GM12873 (cell line): ENCODE measurements around the gene KRTAP4-2.
"Not testable (repeated sequence)": the region's sequence is repeated elsewhere in the genome, so short reads cannot be mapped to it uniquely, and the experiment has no call there.

Source experiments
- CTCF ChIP-seq: IDR thresholded peaks from 2 replicates; pipeline ENCODE4 v1.5.1; 2012; ENCODE audit warnings: low read depth, mild to moderate bottlenecking, moderate library complexity, low read length, control low read depth; ENCODE audit not compliant: insufficient read depth; ENCODE audit errors: missing control alignments

KRTAP4-2 gene

GRCh38 chr17:41177727-41178271, at the start of gene KRTAP4-2:
Gene KRTAP4-2 (minus strand): TSS chr17:41178221. CDS start chr17:41178164, 57 bp downstream.
- TF ChIP-seq CTCF: no peak

- not testable (repeated sequence) for TF ChIP-seq CTCF
Observed at GRCh38 chr17:41226598-41227095, 48.6 kb upstream of the KRTAP4-2 start, which contains the start of gene KRTAP9-2. Gene KRTAP9-2 (plus strand): TSS chr17:41226648. CDS start chr17:41226655, 7 bp downstream.

- no peak for TF ChIP-seq CTCF
Observed at GRCh38 chr17:41226051-41226450, 48.0 kb upstream of the KRTAP4-2 start.

DNA sequence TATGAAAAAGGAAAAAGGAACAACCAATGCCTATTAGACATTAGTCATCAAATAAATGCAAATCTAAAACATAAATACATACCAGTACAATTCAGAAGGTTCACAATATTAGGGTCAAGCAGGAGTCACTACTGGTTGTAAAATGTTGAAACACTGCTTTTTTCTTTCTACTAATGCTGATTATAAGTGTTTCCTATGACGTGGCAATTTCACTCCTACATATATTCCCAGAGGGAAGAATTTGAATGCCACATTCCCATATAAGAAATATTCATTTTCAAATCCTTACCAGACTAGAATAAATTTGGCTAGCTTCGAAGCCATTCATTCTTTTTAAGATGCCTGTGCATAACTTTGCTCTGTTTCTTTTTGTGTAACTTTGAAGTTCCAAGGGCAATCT, 45.8 kb upstream of the KRTAP4-2 start:
- TF ChIP-seq CTCF: no peak

DNA sequence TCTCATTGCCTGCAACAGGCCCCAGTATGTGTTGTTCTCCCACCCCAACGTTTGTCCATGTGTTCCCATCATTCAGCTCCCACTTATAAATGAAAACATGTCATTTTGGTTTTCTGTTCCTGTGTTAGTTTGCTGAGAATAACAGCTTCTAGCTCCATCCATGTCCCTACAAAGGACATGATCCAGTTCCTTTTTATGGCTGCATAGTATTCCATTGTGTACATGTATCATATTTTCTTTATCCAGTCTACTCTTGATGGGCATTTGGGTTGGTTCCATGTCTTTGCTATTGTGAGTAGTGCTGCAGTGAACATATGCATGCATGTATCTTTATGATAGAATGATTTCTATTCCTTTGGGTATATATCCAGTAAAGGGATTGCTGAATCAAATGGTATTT, 37.7 kb upstream of the KRTAP4-2 start:
- no peak for TF ChIP-seq CTCF

- no peak for TF ChIP-seq CTCF
Observed at GRCh38 chr17:41212524-41213169, 34.6 kb upstream of the KRTAP4-2 start.

DNA sequence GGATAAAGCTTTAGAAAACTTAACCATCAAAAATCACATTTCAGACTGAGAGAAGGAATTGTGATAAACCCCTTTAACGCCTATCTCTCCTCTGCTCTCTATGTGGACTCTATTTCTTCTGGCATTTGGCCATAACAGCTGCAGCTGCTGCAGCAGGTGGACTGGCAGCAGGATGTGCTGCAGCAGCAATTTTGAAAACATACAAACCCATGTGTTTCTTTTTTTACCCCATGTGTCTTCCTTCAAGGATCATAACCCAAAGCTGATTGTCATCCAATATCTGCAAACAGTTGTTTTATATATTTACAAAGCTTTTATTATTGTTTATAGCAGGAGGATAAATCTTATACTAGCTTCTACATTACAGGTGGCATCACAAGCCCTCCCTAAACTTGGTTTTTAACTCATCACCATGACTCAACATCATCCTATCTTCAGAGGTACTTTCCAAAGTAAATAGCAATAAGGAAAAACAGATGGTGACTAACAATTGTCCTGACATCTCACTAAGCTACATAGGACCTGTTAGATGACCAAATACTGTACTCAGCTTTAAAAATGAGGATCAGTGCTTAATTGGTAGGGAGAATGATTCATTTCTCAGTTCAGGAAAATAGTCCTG, 33.9 kb upstream of the KRTAP4-2 start:
- no peak for TF ChIP-seq CTCF
